ENCODE measurements around the gene PCED1B. TPM values are rescaled to one million over a fixed set of nuclear protein-coding genes. Genes with fewer than 3 reads are reported as not detected.
"Not testable (repeated sequence)": the region's sequence is repeated elsewhere in the genome, so short reads cannot be mapped to it uniquely, and the experiment has no call there.

The PCED1B gene
- total and polyA plus RNA-seq, 12 donors = 0.49 to 4.8 (median 0.88) TPM

DNA sequence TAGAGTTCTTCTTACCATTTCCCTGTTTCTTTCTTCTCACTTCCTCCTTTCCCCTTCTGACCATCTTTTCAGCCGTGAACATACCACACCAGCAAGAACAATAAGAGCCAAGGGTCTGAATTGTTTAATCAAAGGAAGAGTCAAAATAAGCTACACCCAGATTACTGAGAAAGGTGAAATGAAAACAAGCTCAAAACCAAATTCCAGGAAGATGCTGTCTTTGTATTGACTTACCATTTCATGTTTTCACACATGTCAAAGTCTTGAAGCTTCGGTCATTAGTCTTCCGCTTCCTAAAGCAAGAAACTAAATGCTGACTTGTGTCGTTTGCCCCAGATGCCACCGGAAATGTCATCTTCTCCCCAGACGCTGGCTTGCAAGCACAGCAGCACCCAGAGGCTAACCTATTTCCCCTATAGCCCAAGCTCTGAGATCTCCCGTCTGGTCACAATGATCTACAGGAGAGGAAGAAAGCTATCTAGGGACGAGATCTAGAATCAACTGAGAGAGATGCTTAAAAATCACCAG is 136.8 kb downstream of the PCED1B start:
- Histone ChIP-seq H3K4me1 (peaks cover 0 to 14% (median 0%) of the 10 kb centered on the region in 9 donors), H3K27ac (peak overlapping the region in 3 of 10 donors; percentile 42 to 88 (median 44)), H3K27me3 (no peaks in the 10 kb centered on the region), H3K36me3 (no peaks in the 10 kb centered on the region), H3K9me3 (no peaks in the 10 kb centered on the region), H3K4me3 (peak overlapping the region in 6 of 10 donors; percentile 7 to 55 (median 14))
- DNase-seq (no peak), ATAC-seq (peak in 7 of 8 donors; percentile 63 to 85 (median 76))
- TF ChIP-seq, protein P1, sequence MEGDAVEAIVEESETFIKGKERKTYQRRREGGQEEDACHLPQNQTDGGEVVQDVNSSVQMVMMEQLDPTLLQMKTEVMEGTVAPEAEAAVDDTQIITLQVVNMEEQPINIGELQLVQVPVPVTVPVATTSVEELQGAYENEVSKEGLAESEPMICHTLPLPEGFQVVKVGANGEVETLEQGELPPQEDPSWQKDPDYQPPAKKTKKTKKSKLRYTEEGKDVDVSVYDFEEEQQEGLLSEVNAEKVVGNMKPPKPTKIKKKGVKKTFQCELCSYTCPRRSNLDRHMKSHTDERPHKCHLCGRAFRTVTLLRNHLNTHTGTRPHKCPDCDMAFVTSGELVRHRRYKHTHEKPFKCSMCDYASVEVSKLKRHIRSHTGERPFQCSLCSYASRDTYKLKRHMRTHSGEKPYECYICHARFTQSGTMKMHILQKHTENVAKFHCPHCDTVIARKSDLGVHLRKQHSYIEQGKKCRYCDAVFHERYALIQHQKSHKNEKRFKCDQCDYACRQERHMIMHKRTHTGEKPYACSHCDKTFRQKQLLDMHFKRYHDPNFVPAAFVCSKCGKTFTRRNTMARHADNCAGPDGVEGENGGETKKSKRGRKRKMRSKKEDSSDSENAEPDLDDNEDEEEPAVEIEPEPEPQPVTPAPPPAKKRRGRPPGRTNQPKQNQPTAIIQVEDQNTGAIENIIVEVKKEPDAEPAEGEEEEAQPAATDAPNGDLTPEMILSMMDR (IDR thresholded peaks at IDR 0.05) = no peak
- intact Hi-C loops (cut with DNase I) = loop anchor here in 1 of 10 donors (10.0 kb wide), 1 partner anchor 131 kb away; no protein-coding TSS in a partner anchor
- WGBS, 2 donors = 83 to 86% methylated on average over 8 of the region's 8 CpGs

DNA sequence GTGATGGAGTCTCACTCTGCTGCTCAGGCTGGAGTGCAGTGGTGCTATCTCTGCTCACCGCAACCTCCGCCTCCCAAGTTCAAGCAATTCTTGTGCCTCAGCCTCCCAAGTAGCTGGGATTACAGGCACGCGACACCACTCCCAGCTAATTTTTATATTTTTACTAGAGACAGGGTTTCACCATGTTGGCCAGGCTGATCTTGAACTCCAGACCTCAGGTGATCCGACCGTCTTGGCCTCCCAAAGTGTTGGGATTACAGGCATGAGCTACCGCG is 138.1 kb downstream of the PCED1B start:
- intact Hi-C loops (cut with DNase I) = loop anchor here in 1 of 10 donors (10.0 kb wide), 1 partner anchor 133 kb away; no protein-coding TSS in a partner anchor
- H3K4me1 ChIP-seq = peaks cover 0 to 20% (median under 1%) of the 10 kb centered on the region in 9 donors
- 98 to 99% methylated on average over 8 of the region's 8 CpGs for WGBS, 2 donors
- not testable (repeated sequence) for DNase-seq, ATAC-seq, H3K36me3 ChIP-seq, H3K9me3 ChIP-seq, H3K27me3 ChIP-seq
- H3K4me3 ChIP-seq = peak overlapping the region in 2 of 10 donors; percentile 6 to 55
- H3K27ac ChIP-seq = peak overlapping the region in 1 of 10 donors; percentile 88

DNA sequence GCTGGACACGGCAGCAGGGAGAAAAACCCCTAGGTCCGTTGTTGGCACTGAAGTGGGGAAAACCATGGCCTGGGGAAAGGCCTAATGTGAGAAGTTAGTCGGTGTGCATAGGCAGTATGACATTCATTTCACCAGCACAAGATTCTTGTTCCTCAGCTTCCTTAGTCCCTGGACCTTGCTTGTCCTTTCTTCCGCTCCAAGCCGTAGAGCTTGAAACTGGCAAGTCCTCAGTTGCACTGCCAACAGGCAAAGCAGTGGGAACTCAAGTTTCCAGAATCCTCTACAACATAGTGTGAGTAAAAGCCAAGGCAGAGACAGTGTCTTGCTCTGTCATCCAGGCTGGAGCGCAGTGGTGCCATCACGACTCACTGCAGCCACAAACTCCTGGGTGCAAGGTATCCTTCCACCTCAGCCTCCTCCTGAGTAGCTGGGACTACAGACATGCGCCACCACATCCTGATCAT is 138.8 kb downstream of the PCED1B start:
- H3K4me1 ChIP-seq = peaks cover 0 to 27% (median 7%) of the 10 kb centered on the region in 9 donors
- no peaks in the 10 kb centered on the region for H3K36me3 ChIP-seq
- TF ChIP-seq, protein P1 (IDR thresholded peaks at IDR 0.05) = no peak
- 94 to 96% methylated on average over 8 of the region's 8 CpGs for WGBS, 2 donors
- no peaks in the 10 kb centered on the region for H3K27me3 ChIP-seq
- peak overlapping the region in 1 of 10 donors; percentile 55 for H3K4me3 ChIP-seq
- no peaks in the 10 kb centered on the region for H3K9me3 ChIP-seq
- intact Hi-C loops (cut with DNase I) = loop anchor here in 1 of 10 donors (10.0 kb wide), 1 partner anchor 133 kb away; no protein-coding TSS in a partner anchor
- peak overlapping the region in 1 of 10 donors; percentile 88 for H3K27ac ChIP-seq
- no peak for DNase-seq
- no peak for ATAC-seq

DNA sequence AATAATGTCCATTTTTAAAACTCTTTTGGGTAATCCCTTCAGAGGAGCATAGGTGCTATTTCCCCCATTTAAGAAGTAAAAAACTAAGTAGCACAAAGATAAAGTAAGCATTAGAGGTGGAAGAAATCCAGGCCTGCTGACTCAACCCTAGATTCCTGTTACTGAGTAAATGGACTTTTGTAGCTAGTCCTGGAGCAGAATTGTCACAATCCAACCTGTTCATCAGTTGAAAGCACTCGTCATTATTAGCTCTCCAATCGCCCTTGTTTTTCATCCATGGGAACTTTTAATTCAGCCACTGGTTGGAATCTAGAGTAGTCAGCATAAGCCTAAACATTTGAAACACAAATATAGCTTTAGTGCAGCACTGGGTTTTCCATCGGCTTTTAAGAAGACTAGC is 139.8 kb downstream of the PCED1B start:
- no peak for DNase-seq
- H3K4me3 ChIP-seq = peak overlapping the region in 1 of 10 donors; percentile 55
- H3K27me3 ChIP-seq = no peaks in the 10 kb centered on the region

More for the DNA sequence above, 139.8 kb downstream of the PCED1B start:
- TF ChIP-seq, protein P1 (IDR thresholded peaks at IDR 0.05) = no peak
- Histone ChIP-seq H3K4me1 (peaks cover 0 to 38% (median 17%) of the 10 kb centered on the region in 9 donors), H3K27ac (peak overlapping the region in 1 of 10 donors; percentile 88), H3K36me3 (no peaks in the 10 kb centered on the region), H3K9me3 (no peaks in the 10 kb centered on the region)
- intact Hi-C loops (cut with DNase I) = loop anchor here in 1 of 10 donors (10.0 kb wide), 1 partner anchor 134 kb away; no protein-coding TSS in a partner anchor
- WGBS, 2 donors = 76 to 86% methylated on average over 3 of the region's 3 CpGs
- ATAC-seq = no peak
